NT2/D1 (cell line): ENCODE measurements around the gene MICB.

Experiments used
- YY1 ChIP-seq: IDR thresholded peaks from 2 replicates; pipeline ENCODE4 v1.6.1; 2011; ENCODE audit not compliant: insufficient read length, insufficient read depth
- ZNF274 ChIP-seq: IDR thresholded peaks from 2 replicates; pipeline ENCODE4 v1.6.1; 2011; ENCODE audit warnings: mild to moderate bottlenecking, low read depth, low read length

GRCh38 chr6:31462964-31463870 lies 34.7 kb upstream of the MICB start:
- TF ChIP-seq YY1, result no peak
- TF ChIP-seq ZNF274, result no peak
